Measurements from ENCODE around the gene EPHB1.
"Not testable (repeated sequence)": the region's sequence is repeated elsewhere in the genome, so short reads cannot be mapped to it uniquely, and the experiment has no call there.

The EPHB1 gene

GRCh38 chr3:135233476-135233875, 438.4 kb downstream of the EPHB1 start:
- H3K27ac ChIP-seq (ENCODE audit: low read depth, low read length); H3K36me3 ChIP-seq (ENCODE audit: control insufficient read depth in 1 of 2, insufficient read depth in 2 of 2, low read length in 2 of 2); H3K4me3 ChIP-seq (ENCODE audit: low read depth in 1 of 2, low read length in 2 of 2); H3K9ac ChIP-seq (ENCODE audit: low read depth in 1 of 2, low read length in 2 of 2); H3K27me3 ChIP-seq (ENCODE audit: control insufficient read depth in 1 of 2, insufficient read depth in 2 of 2, low read length in 2 of 2); H3K9me3 ChIP-seq (ENCODE audit: control insufficient read depth in 1 of 2, low read length in 2 of 2): not testable (repeated sequence)
- H3K4me1 ChIP-seq (ENCODE audit: control insufficient read depth in 1 of 2, insufficient read depth in 2 of 2, low read length in 2 of 2) = peaks cover 0 to 12% of the 10 kb centered on the region in 2 donors

DNA sequence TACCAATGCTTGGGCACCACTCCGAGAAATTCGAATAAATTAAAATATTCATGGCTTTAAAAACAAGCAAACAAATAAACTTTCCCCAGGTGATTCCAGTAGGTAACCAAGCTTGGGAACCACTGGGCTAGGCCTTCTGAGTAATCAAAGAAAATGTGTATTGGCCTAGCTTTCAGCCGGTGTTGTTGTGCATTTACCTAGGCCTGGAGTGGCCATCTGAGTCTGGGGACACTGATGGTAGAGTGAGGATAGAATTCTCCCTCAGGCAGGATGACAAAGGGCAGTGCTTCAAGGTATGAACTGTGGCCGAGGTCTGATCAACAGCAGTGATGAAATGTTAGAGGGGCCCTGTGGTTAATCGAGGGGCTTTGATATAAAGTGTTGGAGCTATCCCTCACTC, 440.5 kb downstream of the EPHB1 start:
- no peaks in the 10 kb centered on the region for H3K4me1 ChIP-seq (ENCODE audit: control insufficient read depth in 1 of 2, insufficient read depth in 2 of 2, low read length in 2 of 2)
- no peaks in the 10 kb centered on the region for H3K27me3 ChIP-seq (ENCODE audit: control insufficient read depth in 1 of 2, insufficient read depth in 2 of 2, low read length in 2 of 2)
- H3K36me3 ChIP-seq (ENCODE audit: control insufficient read depth in 1 of 2, insufficient read depth in 2 of 2, low read length in 2 of 2) = no peaks in the 10 kb centered on the region
- H3K9me3 ChIP-seq (ENCODE audit: control insufficient read depth in 1 of 2, low read length in 2 of 2) = no peaks in the 10 kb centered on the region
- H3K27ac ChIP-seq (ENCODE audit: low read depth, low read length) = no peak overlapping the region
- no peak overlapping the region for H3K9ac ChIP-seq (ENCODE audit: low read depth in 1 of 2, low read length in 2 of 2)
- H3K4me3 ChIP-seq (ENCODE audit: low read depth in 1 of 2, low read length in 2 of 2) = no peak overlapping the region

- Histone ChIP-seq H3K27ac (ENCODE audit: low read depth, low read length) (no peak overlapping the region), H3K9ac (ENCODE audit: low read depth in 1 of 2, low read length in 2 of 2) (no peak overlapping the region), H3K36me3 (ENCODE audit: control insufficient read depth in 1 of 2, insufficient read depth in 2 of 2, low read length in 2 of 2) (no peaks in the 10 kb centered on the region), H3K9me3 (ENCODE audit: control insufficient read depth in 1 of 2, low read length in 2 of 2) (no peaks in the 10 kb centered on the region), H3K27me3 (ENCODE audit: control insufficient read depth in 1 of 2, insufficient read depth in 2 of 2, low read length in 2 of 2) (no peaks in the 10 kb centered on the region), H3K4me3 (ENCODE audit: low read depth in 1 of 2, low read length in 2 of 2) (no peak overlapping the region), H3K4me1 (ENCODE audit: control insufficient read depth in 1 of 2, insufficient read depth in 2 of 2, low read length in 2 of 2) (no peaks in the 10 kb centered on the region)
These were observed 442.5 kb downstream of the EPHB1 start for GRCh38 chr3:135237371-135238143.

- Histone ChIP-seq H3K9me3 (ENCODE audit: control insufficient read depth in 1 of 2, low read length in 2 of 2) (no peaks in the 10 kb centered on the region), H3K36me3 (ENCODE audit: control insufficient read depth in 1 of 2, insufficient read depth in 2 of 2, low read length in 2 of 2) (no peaks in the 10 kb centered on the region), H3K27me3 (ENCODE audit: control insufficient read depth in 1 of 2, insufficient read depth in 2 of 2, low read length in 2 of 2) (no peaks in the 10 kb centered on the region), H3K4me3 (ENCODE audit: low read depth in 1 of 2, low read length in 2 of 2) (no peak overlapping the region), H3K27ac (ENCODE audit: low read depth, low read length) (no peak overlapping the region), H3K9ac (ENCODE audit: low read depth in 1 of 2, low read length in 2 of 2) (no peak overlapping the region), H3K4me1 (ENCODE audit: control insufficient read depth in 1 of 2, insufficient read depth in 2 of 2, low read length in 2 of 2) (no peaks in the 10 kb centered on the region)
These were observed 443.3 kb downstream of the EPHB1 start for GRCh38 chr3:135238236-135238830.

GRCh38 chr3:135238871-135239614, 444.0 kb downstream of the EPHB1 start:
- H3K9ac ChIP-seq (ENCODE audit: low read depth in 1 of 2, low read length in 2 of 2) = no peak overlapping the region
- no peak overlapping the region for H3K27ac ChIP-seq (ENCODE audit: low read depth, low read length)
- no peaks in the 10 kb centered on the region for H3K27me3 ChIP-seq (ENCODE audit: control insufficient read depth in 1 of 2, insufficient read depth in 2 of 2, low read length in 2 of 2)
- no peaks in the 10 kb centered on the region for H3K9me3 ChIP-seq (ENCODE audit: control insufficient read depth in 1 of 2, low read length in 2 of 2)
- H3K4me1 ChIP-seq (ENCODE audit: control insufficient read depth in 1 of 2, insufficient read depth in 2 of 2, low read length in 2 of 2) = no peaks in the 10 kb centered on the region
- no peaks in the 10 kb centered on the region for H3K36me3 ChIP-seq (ENCODE audit: control insufficient read depth in 1 of 2, insufficient read depth in 2 of 2, low read length in 2 of 2)
- no peak overlapping the region for H3K4me3 ChIP-seq (ENCODE audit: low read depth in 1 of 2, low read length in 2 of 2)

DNA sequence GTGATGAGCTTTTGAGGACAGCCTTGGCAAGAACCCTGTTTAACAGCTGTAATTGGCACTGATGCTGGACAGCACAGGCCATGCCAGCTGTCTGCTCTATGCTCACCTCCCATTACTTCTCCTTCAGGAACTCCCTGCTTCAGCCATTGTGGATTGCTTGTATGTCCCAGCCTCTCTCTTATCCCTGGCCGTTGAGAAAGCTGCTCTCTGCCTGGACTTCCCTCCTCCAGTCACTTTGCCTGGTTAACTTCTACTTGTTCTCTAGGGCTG, 444.5 kb downstream of the EPHB1 start:
- Histone ChIP-seq H3K27me3 (ENCODE audit: control insufficient read depth in 1 of 2, insufficient read depth in 2 of 2, low read length in 2 of 2) (no peaks in the 10 kb centered on the region), H3K9ac (ENCODE audit: low read depth in 1 of 2, low read length in 2 of 2) (no peak overlapping the region), H3K9me3 (ENCODE audit: control insufficient read depth in 1 of 2, low read length in 2 of 2) (no peaks in the 10 kb centered on the region), H3K4me1 (ENCODE audit: control insufficient read depth in 1 of 2, insufficient read depth in 2 of 2, low read length in 2 of 2) (no peaks in the 10 kb centered on the region), H3K4me3 (ENCODE audit: low read depth in 1 of 2, low read length in 2 of 2) (no peak overlapping the region), H3K27ac (ENCODE audit: low read depth, low read length) (no peak overlapping the region), H3K36me3 (ENCODE audit: control insufficient read depth in 1 of 2, insufficient read depth in 2 of 2, low read length in 2 of 2) (no peaks in the 10 kb centered on the region)

- H3K36me3 ChIP-seq (ENCODE audit: control insufficient read depth in 1 of 2, insufficient read depth in 2 of 2, low read length in 2 of 2) = no peaks in the 10 kb centered on the region
- no peaks in the 10 kb centered on the region for H3K4me1 ChIP-seq (ENCODE audit: control insufficient read depth in 1 of 2, insufficient read depth in 2 of 2, low read length in 2 of 2)
- H3K27me3 ChIP-seq (ENCODE audit: control insufficient read depth in 1 of 2, insufficient read depth in 2 of 2, low read length in 2 of 2) = no peaks in the 10 kb centered on the region
- H3K27ac ChIP-seq (ENCODE audit: low read depth, low read length) = no peak overlapping the region
- no peak overlapping the region for H3K9ac ChIP-seq (ENCODE audit: low read depth in 1 of 2, low read length in 2 of 2)
- H3K9me3 ChIP-seq (ENCODE audit: control insufficient read depth in 1 of 2, low read length in 2 of 2) = no peaks in the 10 kb centered on the region
- H3K4me3 ChIP-seq (ENCODE audit: low read depth in 1 of 2, low read length in 2 of 2) = no peak overlapping the region
These were observed 445.4 kb downstream of the EPHB1 start for GRCh38 chr3:135240426-135240825.

- H3K9me3 ChIP-seq (ENCODE audit: control insufficient read depth in 1 of 2, low read length in 2 of 2) = no peaks in the 10 kb centered on the region
- no peaks in the 10 kb centered on the region for H3K27me3 ChIP-seq (ENCODE audit: control insufficient read depth in 1 of 2, insufficient read depth in 2 of 2, low read length in 2 of 2)
- no peaks in the 10 kb centered on the region for H3K36me3 ChIP-seq (ENCODE audit: control insufficient read depth in 1 of 2, insufficient read depth in 2 of 2, low read length in 2 of 2)
- H3K9ac ChIP-seq (ENCODE audit: low read depth in 1 of 2, low read length in 2 of 2) = no peak overlapping the region
- H3K4me1 ChIP-seq (ENCODE audit: control insufficient read depth in 1 of 2, insufficient read depth in 2 of 2, low read length in 2 of 2) = no peaks in the 10 kb centered on the region
- H3K4me3 ChIP-seq (ENCODE audit: low read depth in 1 of 2, low read length in 2 of 2) = no peak overlapping the region
- H3K27ac ChIP-seq (ENCODE audit: low read depth, low read length) = no peak overlapping the region
These were observed 447.2 kb downstream of the EPHB1 start for GRCh38 chr3:135242285-135242684.

DNA sequence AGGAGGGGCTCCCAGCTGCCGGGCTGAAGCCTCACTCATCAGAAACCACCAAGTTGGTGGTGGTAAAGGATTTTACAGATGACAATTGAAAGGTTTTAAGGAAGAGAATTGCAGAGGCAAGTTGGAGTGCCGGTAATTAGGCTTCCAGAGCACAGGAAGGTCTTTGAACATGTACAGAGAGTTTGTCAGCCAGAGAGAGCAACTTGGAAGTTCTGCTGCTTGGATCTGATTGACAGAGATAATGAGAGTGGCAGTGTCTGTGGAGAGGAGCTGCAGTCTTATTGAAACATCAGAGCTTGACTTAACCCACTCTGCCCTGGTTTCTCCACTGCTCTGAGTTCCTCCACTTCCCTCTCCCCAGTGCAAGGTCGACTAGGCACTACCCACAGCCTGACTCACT, 448.6 kb downstream of the EPHB1 start:
- H3K4me1 ChIP-seq (ENCODE audit: control insufficient read depth in 1 of 2, insufficient read depth in 2 of 2, low read length in 2 of 2) = no peaks in the 10 kb centered on the region

DNA sequence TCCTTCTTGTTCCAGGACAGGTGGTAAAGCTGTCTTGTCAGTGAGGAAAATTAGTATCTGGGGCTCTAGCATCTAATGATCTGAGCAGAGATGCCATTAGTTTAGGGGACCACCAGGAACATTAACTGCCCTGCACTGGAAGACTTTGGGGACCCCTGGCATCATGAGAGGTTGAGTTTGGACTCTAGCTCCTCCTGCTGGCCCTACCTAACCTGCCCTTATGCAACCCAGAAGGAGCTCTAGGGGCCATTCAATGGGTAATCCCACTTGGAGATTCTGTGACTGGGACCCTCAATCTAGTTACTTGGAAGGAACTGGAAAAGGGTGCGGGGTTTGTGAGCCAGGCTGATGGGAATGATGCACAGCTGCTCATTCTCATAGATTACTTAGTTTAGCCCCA, 451.0 kb downstream of the EPHB1 start:
- H3K9me3 ChIP-seq (ENCODE audit: control insufficient read depth in 1 of 2, low read length in 2 of 2) = no peaks in the 10 kb centered on the region
- no peak overlapping the region for H3K27ac ChIP-seq (ENCODE audit: low read depth, low read length)
- no peaks in the 10 kb centered on the region for H3K27me3 ChIP-seq (ENCODE audit: control insufficient read depth in 1 of 2, insufficient read depth in 2 of 2, low read length in 2 of 2)
- H3K36me3 ChIP-seq (ENCODE audit: control insufficient read depth in 1 of 2, insufficient read depth in 2 of 2, low read length in 2 of 2) = no peaks in the 10 kb centered on the region
- H3K4me3 ChIP-seq (ENCODE audit: low read depth in 1 of 2, low read length in 2 of 2) = no peak overlapping the region
- H3K9ac ChIP-seq (ENCODE audit: low read depth in 1 of 2, low read length in 2 of 2) = no peak overlapping the region
- no peaks in the 10 kb centered on the region for H3K4me1 ChIP-seq (ENCODE audit: control insufficient read depth in 1 of 2, insufficient read depth in 2 of 2, low read length in 2 of 2)

More for the DNA sequence above, 448.6 kb downstream of the EPHB1 start:
- H3K4me3 ChIP-seq (ENCODE audit: low read depth in 1 of 2, low read length in 2 of 2) = no peak overlapping the region
- no peaks in the 10 kb centered on the region for H3K36me3 ChIP-seq (ENCODE audit: control insufficient read depth in 1 of 2, insufficient read depth in 2 of 2, low read length in 2 of 2)
- H3K9ac ChIP-seq (ENCODE audit: low read depth in 1 of 2, low read length in 2 of 2) = no peak overlapping the region
- H3K9me3 ChIP-seq (ENCODE audit: control insufficient read depth in 1 of 2, low read length in 2 of 2) = no peaks in the 10 kb centered on the region
- H3K27ac ChIP-seq (ENCODE audit: low read depth, low read length) = no peak overlapping the region
- no peaks in the 10 kb centered on the region for H3K27me3 ChIP-seq (ENCODE audit: control insufficient read depth in 1 of 2, insufficient read depth in 2 of 2, low read length in 2 of 2)

Data from duodenal mucosa (tissue), 2 donors.